NCI-H1092 (cell line): ENCODE data around the gene RTL5.
"Not testable (repeated sequence)": the region's sequence is repeated elsewhere in the genome, so short reads cannot be mapped to it uniquely, and the experiment has no call there.

Experiments used
- DNase-seq: peaks from one replicate; lab custom pipeline; 2025; lab: John Stamatoyannopoulos, UW

Gene RTL5

GRCh38 chrX:72131317-72132294 is at the start of gene RTL5:
RTL5 (minus strand) TSS chrX:72131915.
- DNase-seq, result peak; percentile 98

GRCh38 chrX:72180539-72180938 is 48.8 kb upstream of the RTL5 start:
- no peak for DNase-seq

GRCh38 chrX:72176981-72177380 is 45.3 kb upstream of the RTL5 start:
- DNase-seq, result no peak

- not testable (repeated sequence) for DNase-seq
Observed at GRCh38 chrX:72176289-72176688, 44.6 kb upstream of the RTL5 start.

GRCh38 chrX:72169008-72169728 is 37.5 kb upstream of the RTL5 start:
- DNase-seq, result no peak

GRCh38 chrX:72165551-72165950 is 33.8 kb upstream of the RTL5 start:
- no peak for DNase-seq

GRCh38 chrX:72159769-72160168 is 28.1 kb upstream of the RTL5 start:
- DNase-seq, result no peak

- DNase-seq, result no peak
Observed at GRCh38 chrX:72158773-72159172, 27.1 kb upstream of the RTL5 start.

GRCh38 chrX:72146527-72146926 is 14.8 kb upstream of the RTL5 start:
- DNase-seq, result no peak

GRCh38 chrX:72145181-72145580 is 13.5 kb upstream of the RTL5 start:
- DNase-seq, result no peak

GRCh38 chrX:72143609-72143907 is 11.8 kb upstream of the RTL5 start:
- DNase-seq, result no peak

- no peak for DNase-seq
Observed at GRCh38 chrX:72142794-72143608, 11.3 kb upstream of the RTL5 start.

GRCh38 chrX:72142094-72142793 is 10.5 kb upstream of the RTL5 start:
- DNase-seq, result peak; percentile 95

GRCh38 chrX:72141372-72142004 is 9.8 kb upstream of the RTL5 start:
- no peak for DNase-seq

GRCh38 chrX:72139538-72139937 is 7.8 kb upstream of the RTL5 start:
- no peak for DNase-seq

- no peak for DNase-seq
Observed at GRCh38 chrX:72137846-72138495, 6.3 kb upstream of the RTL5 start.

- no peak for DNase-seq
Observed at GRCh38 chrX:72133851-72134546, 2.3 kb upstream of the RTL5 start.

GRCh38 chrX:72132456-72132855 is 741 bp upstream of the RTL5 start:
- no peak for DNase-seq

GRCh38 chrX:72130762-72131250 is 909 bp downstream of the RTL5 start:
- DNase-seq, result no peak

- no peak for DNase-seq
Observed at GRCh38 chrX:72130156-72130761, 1.5 kb downstream of the RTL5 start.
